Parathyroid adenoma (tissue), 2 donors: ENCODE data around the gene HOXC11.

Experiments used
- H2AFZ ChIP-seq: fragments of 300-600 bp; sonication (generic); one replicate; pipeline ENCODE4 v1.7.0; 2017; ENCODE audit warnings: antibody characterized with exemption, mild to moderate bottlenecking
- H3K27ac ChIP-seq: fragments of 300-600 bp; sonication (generic); one replicate; pipeline ENCODE4 v1.7.0; 2017
- H3K27me3 ChIP-seq: fragments of 300-600 bp; sonication (generic); one replicate; pipeline ENCODE4 v1.7.0; 2017; ENCODE audit warnings: low read length; ENCODE audit not compliant: control insufficient read depth, insufficient read depth
- H3K36me3 ChIP-seq: fragments of 300-600 bp; sonication (generic); one replicate; pipeline ENCODE4 v1.7.0; 2017; ENCODE audit warnings: low read length; ENCODE audit not compliant: control insufficient read depth, insufficient read depth
- H3K4me1 ChIP-seq: fragments of 300-600 bp; sonication (generic); one replicate; pipeline ENCODE4 v1.7.0; 2017; ENCODE audit warnings: control low read depth
- H3K4me2 ChIP-seq: fragments of 300-600 bp; sonication (generic); one replicate; pipeline ENCODE4 v1.7.0; 2017; ENCODE audit warnings: low read length
- H3K4me3 ChIP-seq: fragments of 300-600 bp; sonication (generic); one replicate; pipeline ENCODE4 v1.7.0; 2017; ENCODE audit warnings: low read depth, low read length
- H3K79me2 ChIP-seq: fragments of 300-600 bp; sonication (generic); one replicate; pipeline ENCODE4 v1.7.0; 2017; ENCODE audit warnings: control low read depth
- H3K9ac ChIP-seq: fragments of 300-600 bp; sonication (generic); one replicate; pipeline ENCODE4 v1.7.0; 2017; ENCODE audit warnings: mild to moderate bottlenecking
- H3K9me3 ChIP-seq: fragments of 300-600 bp; sonication (generic); one replicate; pipeline ENCODE4 v1.7.0; 2017; ENCODE audit warnings: low read length; ENCODE audit not compliant: control insufficient read depth
- CTCF ChIP-seq: fragments of 300-600 bp; sonication (generic); IDR thresholded peaks from one replicate; pipeline ENCODE4 v1.7.0; 2017; ENCODE audit warnings: antibody characterized with exemption, mild to moderate bottlenecking
- donor health status: primary hyperparathyroidism.

HOXC11 gene

GRCh38 chr12:53994264-53995001 lies 21.5 kb downstream of the HOXC11 start:
- H3K36me3 ChIP-seq: no peaks in the 10 kb centered on the region
- H3K9ac ChIP-seq: no peak overlapping the region
- peaks cover 46% of the 10 kb centered on the region for H3K27me3 ChIP-seq
- no peak overlapping the region for H3K27ac ChIP-seq
- H3K9me3 ChIP-seq: no peaks in the 10 kb centered on the region
- no peak overlapping the region for H3K4me3 ChIP-seq
- no peaks in the 10 kb centered on the region for H3K79me2 ChIP-seq
- H3K4me2 ChIP-seq: peak overlapping the region; percentile 81
- no peak overlapping the region for H2AFZ ChIP-seq
- TF ChIP-seq CTCF: no peak
- H3K4me1 ChIP-seq: no peaks in the 10 kb centered on the region

- Histone ChIP-seq H3K4me3 (no peak overlapping the region), H3K79me2 (no peaks in the 10 kb centered on the region), H3K36me3 (no peaks in the 10 kb centered on the region), H3K27me3 (peaks cover 50% of the 10 kb centered on the region), H3K27ac (no peak overlapping the region), H3K9me3 (no peaks in the 10 kb centered on the region), H3K9ac (no peak overlapping the region), H3K4me2 (peak overlapping the region; percentile 81), H3K4me1 (no peaks in the 10 kb centered on the region), H2AFZ (no peak overlapping the region)
- no peak for TF ChIP-seq CTCF
Observed at GRCh38 chr12:53995002-53995377, 22.1 kb downstream of the HOXC11 start.

GRCh38 chr12:53995378-53996239 lies 22.7 kb downstream of the HOXC11 start:
- H3K79me2 ChIP-seq: no peaks in the 10 kb centered on the region
- H3K27me3 ChIP-seq: peaks cover 51% of the 10 kb centered on the region
- H3K4me3 ChIP-seq: peak overlapping the region; percentile 60
- no peaks in the 10 kb centered on the region for H3K9me3 ChIP-seq
- peak overlapping the region; percentile 81 for H3K4me2 ChIP-seq
- H3K4me1 ChIP-seq: no peaks in the 10 kb centered on the region
- no peak for TF ChIP-seq CTCF
- peak overlapping the region; percentile 48 for H2AFZ ChIP-seq
- H3K36me3 ChIP-seq: no peaks in the 10 kb centered on the region
- H3K9ac ChIP-seq: no peak overlapping the region
- no peak overlapping the region for H3K27ac ChIP-seq

GRCh38 chr12:53996240-53997203 lies 23.6 kb downstream of the HOXC11 start:
- Histone ChIP-seq H3K9me3 (no peaks in the 10 kb centered on the region), H3K27me3 (peaks cover 46% of the 10 kb centered on the region), H2AFZ (peak overlapping the region; percentile 48), H3K36me3 (no peaks in the 10 kb centered on the region), H3K27ac (no peak overlapping the region), H3K4me2 (peak overlapping the region; percentile 81), H3K4me3 (peak overlapping the region; percentile 60), H3K9ac (no peak overlapping the region), H3K4me1 (no peaks in the 10 kb centered on the region), H3K79me2 (no peaks in the 10 kb centered on the region)
- no peak for TF ChIP-seq CTCF
